GM19099 (cell line): ENCODE data around the gene TSPAN11.

ENCODE experiments used
- POLR2A ChIP-seq: IDR thresholded peaks from 3 replicates; pipeline ENCODE4 v1.6.1; 2011; ENCODE audit warnings: low read depth; ENCODE audit not compliant: insufficient read length; ENCODE audit errors: extremely low read depth

The TSPAN11 gene

DNA sequence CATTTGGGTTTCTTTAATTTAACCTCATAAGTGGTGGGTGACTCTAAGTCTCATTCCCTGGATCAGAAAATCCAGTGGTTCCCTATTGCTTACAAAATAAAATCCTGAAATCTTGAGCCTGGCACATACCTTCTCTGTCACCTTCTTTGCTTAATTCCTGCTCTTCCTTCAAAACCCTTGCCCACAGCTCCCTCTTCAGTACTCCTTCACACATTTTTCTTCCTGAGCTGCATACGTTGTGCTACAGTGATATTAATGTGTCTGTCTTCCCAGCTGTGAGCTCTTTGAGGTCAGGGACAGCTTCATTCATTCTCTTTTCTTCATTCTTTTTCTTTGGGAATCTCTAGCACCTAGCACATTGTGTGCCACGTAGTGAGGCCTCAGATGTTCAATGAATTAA lies 9.5 kb downstream of the TSPAN11 start:
- no peak for TF ChIP-seq POLR2A

DNA sequence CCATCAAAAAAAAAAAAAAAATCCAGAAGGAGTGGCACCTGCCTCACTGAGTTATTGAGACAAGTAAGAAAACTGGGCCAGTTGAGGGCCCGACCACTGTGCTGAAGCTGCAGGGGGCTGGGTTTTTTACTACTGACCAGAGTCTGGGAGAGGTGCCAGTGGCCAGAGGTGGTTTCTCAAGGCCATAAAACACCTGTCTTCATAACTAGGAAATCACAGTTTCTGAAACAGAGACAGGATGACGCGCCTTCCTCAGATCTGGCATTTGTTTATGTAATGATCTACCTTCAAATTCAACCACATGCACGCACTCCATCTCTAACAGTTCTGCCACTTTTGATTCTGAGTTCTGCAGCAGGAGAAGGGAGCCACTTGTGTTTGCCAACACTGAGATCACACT lies 12.7 kb downstream of the TSPAN11 start:
- no peak for TF ChIP-seq POLR2A

- no peak for TF ChIP-seq POLR2A
These were observed 15.9 kb downstream of the TSPAN11 start for GRCh38 chr12:30942486-30942885.

- TF ChIP-seq POLR2A = no peak
These were observed 16.4 kb downstream of the TSPAN11 start for GRCh38 chr12:30942936-30943335.

- no peak for TF ChIP-seq POLR2A
These were observed 19.1 kb downstream of the TSPAN11 start for GRCh38 chr12:30945443-30946164.

- TF ChIP-seq POLR2A = no peak
These were observed 25.5 kb downstream of the TSPAN11 start for GRCh38 chr12:30952015-30952414.

DNA sequence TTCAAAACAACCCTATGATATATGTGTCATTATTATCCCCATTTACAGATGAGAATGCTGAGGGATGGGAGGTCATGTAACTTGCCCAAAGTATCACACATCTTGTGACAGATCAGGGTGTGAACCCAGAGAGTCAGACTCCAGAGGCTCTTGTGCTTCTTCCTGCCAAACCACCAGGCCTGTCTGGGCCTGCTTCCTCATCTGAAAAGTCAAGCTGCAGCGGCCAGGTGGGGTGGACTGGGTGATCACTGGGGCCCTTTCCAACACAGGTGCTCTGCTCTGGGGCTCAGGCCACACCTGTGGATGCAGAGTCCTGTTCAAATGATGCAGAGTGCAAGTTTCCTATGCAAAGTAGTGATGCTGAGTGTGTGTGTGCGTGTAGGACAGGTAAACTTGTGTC lies 26.7 kb downstream of the TSPAN11 start:
- TF ChIP-seq POLR2A = no peak

- TF ChIP-seq POLR2A = no peak
These were observed 27.6 kb downstream of the TSPAN11 start for GRCh38 chr12:30953951-30954751.

- TF ChIP-seq POLR2A = no peak
These were observed 28.7 kb downstream of the TSPAN11 start for GRCh38 chr12:30955214-30955613.

GRCh38 chr12:30959110-30959710 lies 32.7 kb downstream of the TSPAN11 start:
- no peak for TF ChIP-seq POLR2A

- no peak for TF ChIP-seq POLR2A
These were observed 33.2 kb downstream of the TSPAN11 start for GRCh38 chr12:30959778-30960177.

- TF ChIP-seq POLR2A = no peak
These were observed 34.5 kb downstream of the TSPAN11 start for GRCh38 chr12:30961030-30961429.

GRCh38 chr12:30962047-30962446 lies 35.5 kb downstream of the TSPAN11 start:
- no peak for TF ChIP-seq POLR2A

- no peak for TF ChIP-seq POLR2A
These were observed 37.4 kb downstream of the TSPAN11 start for GRCh38 chr12:30963709-30964564.

GRCh38 chr12:30964896-30965612 lies 38.5 kb downstream of the TSPAN11 start:
- no peak for TF ChIP-seq POLR2A

- no peak for TF ChIP-seq POLR2A
These were observed 39.1 kb downstream of the TSPAN11 start for GRCh38 chr12:30965613-30965985.
